ENCODE results near the gene PGAP6. TPM values are rescaled to one million over a fixed set of nuclear protein-coding genes. Genes with fewer than 3 reads are reported as not detected.

Gene PGAP6
- total RNA-seq, 1 donor from 2014 or later: 44.2 TPM

- FAIRE-seq (peak; percentile 36), DNase-seq (ENCODE audit: low read depth) (peak; percentile 61)
- TF ChIP-seq, protein P1, sequence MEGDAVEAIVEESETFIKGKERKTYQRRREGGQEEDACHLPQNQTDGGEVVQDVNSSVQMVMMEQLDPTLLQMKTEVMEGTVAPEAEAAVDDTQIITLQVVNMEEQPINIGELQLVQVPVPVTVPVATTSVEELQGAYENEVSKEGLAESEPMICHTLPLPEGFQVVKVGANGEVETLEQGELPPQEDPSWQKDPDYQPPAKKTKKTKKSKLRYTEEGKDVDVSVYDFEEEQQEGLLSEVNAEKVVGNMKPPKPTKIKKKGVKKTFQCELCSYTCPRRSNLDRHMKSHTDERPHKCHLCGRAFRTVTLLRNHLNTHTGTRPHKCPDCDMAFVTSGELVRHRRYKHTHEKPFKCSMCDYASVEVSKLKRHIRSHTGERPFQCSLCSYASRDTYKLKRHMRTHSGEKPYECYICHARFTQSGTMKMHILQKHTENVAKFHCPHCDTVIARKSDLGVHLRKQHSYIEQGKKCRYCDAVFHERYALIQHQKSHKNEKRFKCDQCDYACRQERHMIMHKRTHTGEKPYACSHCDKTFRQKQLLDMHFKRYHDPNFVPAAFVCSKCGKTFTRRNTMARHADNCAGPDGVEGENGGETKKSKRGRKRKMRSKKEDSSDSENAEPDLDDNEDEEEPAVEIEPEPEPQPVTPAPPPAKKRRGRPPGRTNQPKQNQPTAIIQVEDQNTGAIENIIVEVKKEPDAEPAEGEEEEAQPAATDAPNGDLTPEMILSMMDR (IDR thresholded peaks at IDR 0.05; ENCODE audit: insufficient read depth, low read length, severe bottlenecking): peak; percentile 97
- no peaks in the 10 kb centered on the region for H3K36me3 ChIP-seq (ENCODE audit: control insufficient read depth, insufficient read depth, low read length)
- no peaks in the 10 kb centered on the region for H3K27me3 ChIP-seq (ENCODE audit: control insufficient read depth, insufficient read depth, low read length)
- H3K4me3 ChIP-seq (ENCODE audit: low read depth, low read length): no peak overlapping the region
Measured at GRCh38 chr16:361872-362701, 19.7 kb downstream of the PGAP6 start.

GRCh38 chr16:361341-361871, 20.4 kb downstream of the PGAP6 start:
- TF ChIP-seq, protein P1 (IDR thresholded peaks at IDR 0.05; ENCODE audit: insufficient read depth, low read length, severe bottlenecking): no peak
- Histone ChIP-seq H3K4me3 (ENCODE audit: low read depth, low read length) (no peak overlapping the region), H3K36me3 (ENCODE audit: control insufficient read depth, insufficient read depth, low read length) (no peaks in the 10 kb centered on the region), H3K27me3 (ENCODE audit: control insufficient read depth, insufficient read depth, low read length) (no peaks in the 10 kb centered on the region)
- no peak for DNase-seq (ENCODE audit: low read depth)
- FAIRE-seq: no peak

DNA sequence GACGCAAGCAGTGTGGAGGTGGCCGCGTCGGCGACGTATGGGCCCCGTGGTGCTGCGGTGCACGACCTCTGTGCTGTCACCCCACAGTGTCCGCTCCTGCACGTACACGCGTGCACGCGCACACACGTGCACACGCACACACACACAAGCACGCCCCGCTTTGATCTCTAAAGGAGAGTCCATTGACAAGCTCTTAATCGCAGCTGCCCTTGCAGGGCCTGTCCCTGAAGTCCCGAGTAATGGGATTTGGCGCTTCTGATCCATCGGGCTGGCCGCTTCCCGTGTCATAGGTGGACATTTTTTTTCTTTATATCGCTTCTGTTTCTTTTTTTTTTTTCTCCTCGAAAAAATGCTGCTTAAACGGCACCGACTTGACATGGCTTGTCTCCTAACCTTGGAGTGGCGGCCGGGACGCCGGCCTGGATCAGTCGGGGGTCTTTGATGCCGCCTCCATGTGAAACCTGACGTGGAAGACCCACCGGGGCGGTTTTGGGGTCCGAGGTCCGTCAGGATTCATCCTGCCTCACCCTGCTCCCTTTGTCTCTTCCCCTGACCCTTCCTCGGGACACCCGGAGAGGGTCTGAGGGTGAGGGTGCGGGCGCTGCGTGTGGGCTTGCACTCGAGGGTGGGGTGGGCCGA, 21.0 kb downstream of the PGAP6 start:
- FAIRE-seq: no peak
- H3K4me3 ChIP-seq (ENCODE audit: low read depth, low read length): no peak overlapping the region
- H3K36me3 ChIP-seq (ENCODE audit: control insufficient read depth, insufficient read depth, low read length): no peaks in the 10 kb centered on the region
- no peak for DNase-seq (ENCODE audit: low read depth)
- H3K27me3 ChIP-seq (ENCODE audit: control insufficient read depth, insufficient read depth, low read length): no peaks in the 10 kb centered on the region
- TF ChIP-seq, protein P1 (IDR thresholded peaks at IDR 0.05; ENCODE audit: insufficient read depth, low read length, severe bottlenecking): no peak

DNA sequence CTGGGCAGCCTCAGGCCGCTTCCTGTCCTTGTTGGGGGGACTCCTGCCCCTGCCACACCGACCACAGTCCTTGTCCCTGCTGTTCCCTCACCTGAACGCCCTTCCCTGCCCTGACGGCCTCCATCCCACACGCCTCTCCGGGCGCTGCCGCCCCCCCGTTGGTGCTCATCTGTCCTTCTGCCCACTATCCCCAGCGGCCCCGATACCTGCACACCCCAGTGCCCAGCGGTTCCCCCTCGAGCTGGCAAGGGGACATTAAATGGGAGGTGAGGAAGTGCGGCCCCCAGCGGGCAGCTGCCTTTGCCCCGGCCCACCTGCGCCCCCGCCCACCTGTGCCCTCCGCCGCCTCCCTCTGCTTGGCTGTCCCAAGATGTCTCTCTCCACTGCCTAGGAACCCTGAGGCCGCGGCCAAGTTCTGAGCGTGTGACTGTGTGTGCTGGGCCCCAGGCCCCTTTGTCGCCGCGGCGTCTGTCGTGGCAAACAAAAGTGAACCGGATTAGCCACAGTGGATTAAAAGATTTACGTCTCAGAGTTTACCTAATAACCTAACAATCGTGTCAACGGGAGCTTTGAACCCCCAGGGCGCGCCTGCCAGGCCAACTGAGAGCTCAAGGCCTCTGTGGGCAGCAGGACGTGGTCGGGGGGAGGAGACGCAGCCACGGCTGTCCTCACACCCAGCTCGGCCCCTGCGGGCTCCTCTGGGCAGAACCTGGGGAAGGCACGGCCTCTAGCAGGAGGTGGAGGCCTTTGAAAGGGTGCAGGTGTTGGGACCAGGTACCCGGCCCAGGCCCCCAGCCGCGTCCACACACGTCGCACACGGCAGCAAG, 21.7 kb downstream of the PGAP6 start:
- TF ChIP-seq, protein P1 (IDR thresholded peaks at IDR 0.05; ENCODE audit: insufficient read depth, low read length, severe bottlenecking): no peak
- no peak for DNase-seq (ENCODE audit: low read depth)
- Histone ChIP-seq H3K36me3 (ENCODE audit: control insufficient read depth, insufficient read depth, low read length) (no peaks in the 10 kb centered on the region), H3K27me3 (ENCODE audit: control insufficient read depth, insufficient read depth, low read length) (no peaks in the 10 kb centered on the region), H3K4me3 (ENCODE audit: low read depth, low read length) (no peak overlapping the region)
- no peak for FAIRE-seq

GRCh38 chr16:359067-359763, 22.6 kb downstream of the PGAP6 start:
- DNase-seq (ENCODE audit: low read depth) (no peak), FAIRE-seq (no peak)
- TF ChIP-seq, protein P1 (IDR thresholded peaks at IDR 0.05; ENCODE audit: insufficient read depth, low read length, severe bottlenecking): no peak
- no peaks in the 10 kb centered on the region for H3K27me3 ChIP-seq (ENCODE audit: control insufficient read depth, insufficient read depth, low read length)
- no peaks in the 10 kb centered on the region for H3K36me3 ChIP-seq (ENCODE audit: control insufficient read depth, insufficient read depth, low read length)
- H3K4me3 ChIP-seq (ENCODE audit: low read depth, low read length): no peak overlapping the region
